ENCODE data around the gene CCDC120. TPM values are rescaled to one million over a fixed set of nuclear protein-coding genes. Genes with fewer than 3 reads are reported as not detected.

The CCDC120 gene
- total RNA-seq, 1 donor from 2014 or later = 4.4 TPM

Other genes starting within 250 kb of the CCDC120 start
- not detected in 2 replicates for gene ERAS, start 232.5 kb upstream of the CCDC120 start, total RNA-seq
- gene PCSK1N, start 223.4 kb upstream of the CCDC120 start, total RNA-seq = 0.36 and 0.42 TPM in 2 replicates
- 72.2 and 72.3 TPM in 2 replicates for gene TIMM17B, start 161.2 kb upstream of the CCDC120 start, total RNA-seq
- 112 and 119 TPM in 2 replicates for gene PQBP1, start 161.1 kb upstream of the CCDC120 start, total RNA-seq
- gene SLC35A2, start 147.4 kb upstream of the CCDC120 start, total RNA-seq = 24.9 and 26.5 TPM in 2 replicates
- 475 and 478 TPM in 2 replicates for gene PIM2, start 140.0 kb upstream of the CCDC120 start, total RNA-seq
- gene OTUD5, start 101.4 kb upstream of the CCDC120 start, total RNA-seq = 84.1 and 84.8 TPM in 2 replicates
- 3.3 and 4.0 TPM in 2 replicates for gene KCND1, start 87.2 kb upstream of the CCDC120 start, total RNA-seq
- gene GRIPAP1, start 56.7 kb upstream of the CCDC120 start, total RNA-seq = 85.8 and 89.2 TPM in 2 replicates
- gene TFE3, start 15.6 kb upstream of the CCDC120 start, total RNA-seq = 34.4 and 37.0 TPM in 2 replicates
- gene PRAF2, start 15.0 kb downstream of the CCDC120 start, total RNA-seq = 14.9 and 15.4 TPM in 2 replicates
- gene WDR45, start 20.9 kb downstream of the CCDC120 start, total RNA-seq = 49.1 and 53.0 TPM in 2 replicates
- gene GPKOW, start 64.7 kb downstream of the CCDC120 start, total RNA-seq = 26.6 and 28.1 TPM in 2 replicates
- 1.4 and 2.8 TPM in 2 replicates for gene MAGIX, start 103.8 kb downstream of the CCDC120 start, total RNA-seq
- 72.9 and 73.2 TPM in 2 replicates for gene PLP2, start 112.9 kb downstream of the CCDC120 start, total RNA-seq
- 19.5 and 20.4 TPM in 2 replicates for gene PRICKLE3, start 127.4 kb downstream of the CCDC120 start, total RNA-seq
- 2.9 and 3.3 TPM in 2 replicates for gene SYP, start 141.2 kb downstream of the CCDC120 start, total RNA-seq
- 0.05 and 0.13 TPM in 2 replicates for gene CACNA1F, start 174.3 kb downstream of the CCDC120 start, total RNA-seq
- 26.0 and 28.5 TPM in 2 replicates for gene CCDC22, start 176.5 kb downstream of the CCDC120 start, total RNA-seq
- 14.3 and 14.4 TPM in 2 replicates for gene FOXP3, start 205.7 kb downstream of the CCDC120 start, total RNA-seq
- gene PPP1R3F, start 210.8 kb downstream of the CCDC120 start, total RNA-seq = 6.5 and 6.9 TPM in 2 replicates
- gene GAGE10, start 244.6 kb downstream of the CCDC120 start, total RNA-seq = not detected in 2 replicates